GM12878 (cell line): ENCODE data around the gene ZKSCAN1. TPM values are rescaled to one million over a fixed set of nuclear protein-coding genes. Genes with fewer than 3 reads are reported as not detected.
A peak's percentile ranks its signal among the peaks of the same experiment; 100 is the strongest.

Experiments
- ATF2 ChIP-seq: IDR thresholded peaks from 2 replicates; pipeline ENCODE4 v1.6.1; 2012; ENCODE audit warnings: low read length, inconsistent platforms
- BACH1 ChIP-seq: fragments of 450-650 bp; IDR thresholded peaks from 2 replicates; pipeline ENCODE4 v1.6.1; 2017; ENCODE audit warnings: mild to moderate bottlenecking, borderline replicate concordance
- CHD2 ChIP-seq: IDR thresholded peaks from 2 replicates; pipeline ENCODE4 v1.6.1; 2011; ENCODE audit warnings: low read depth, low read length, improper control_type of control experiment, borderline replicate concordance
- CHD4 ChIP-seq: fragments of 200-600 bp; sonication (generic); IDR thresholded peaks from 2 replicates; pipeline ENCODE4 v1.6.1; 2016; ENCODE audit warnings: mild to moderate bottlenecking
- E2F8 ChIP-seq: fragments of 450-650 bp; IDR thresholded peaks from 2 replicates; pipeline ENCODE4 v1.6.1; 2018; ENCODE audit warnings: mild to moderate bottlenecking, low read depth, moderate library complexity; ENCODE audit not compliant: partially characterized antibody
- ETV6 ChIP-seq, 2 experiments: fragments of 450-650 bp in 1 of 2; IDR thresholded peaks in 1 of 2; conservative IDR thresholded peaks in 1 of 2; 2 replicates each; pipeline ENCODE4 v1.6.1; 2014; ENCODE audit warnings: antibody characterized with exemption in 1 of 2, borderline replicate concordance in 1 of 2, low read depth in 1 of 2, mild to moderate bottlenecking in 1 of 2, moderate library complexity in 1 of 2
- EZH2 ChIP-seq: IDR thresholded peaks from 2 replicates; pipeline ENCODE4 v1.6.1; 2012; ENCODE audit warnings: low read depth, mild to moderate bottlenecking, control low read depth, inconsistent platforms, low read length, borderline replicate concordance; ENCODE audit not compliant: control insufficient read depth
- FOXM1 ChIP-seq: IDR thresholded peaks from 2 replicates; pipeline ENCODE4 v1.6.1; 2012; ENCODE audit warnings: low read depth, mild to moderate bottlenecking, inconsistent platforms, low read length, moderate library complexity
- HDGF ChIP-seq: fragments of 450-650 bp; IDR thresholded peaks from 2 replicates; pipeline ENCODE4 v1.6.1; 2016; ENCODE audit warnings: antibody characterized with exemption
- KDM1A ChIP-seq: fragments of 200-600 bp; sonication (generic); IDR thresholded peaks from 2 replicates; pipeline ENCODE4 v1.6.1; 2016; ENCODE audit warnings: borderline replicate concordance
- MEF2B ChIP-seq: fragments of 450-650 bp; IDR thresholded peaks from 2 replicates; pipeline ENCODE4 v1.6.1; 2018; ENCODE audit warnings: mild to moderate bottlenecking, moderate library complexity; ENCODE audit not compliant: partially characterized antibody, poor library complexity, severe bottlenecking
- NFYB ChIP-seq: IDR thresholded peaks from 2 replicates; pipeline ENCODE4 v1.6.1; 2011; ENCODE audit warnings: low read depth, mild to moderate bottlenecking, low read length, improper control_type of control experiment, moderate library complexity; ENCODE audit not compliant: insufficient read depth
- NR2F1 ChIP-seq: fragments of 450-650 bp; conservative IDR thresholded peaks from 2 replicates; pipeline ENCODE4 v1.6.1; 2017; ENCODE audit warnings: mild to moderate bottlenecking
- PML ChIP-seq: IDR thresholded peaks from 2 replicates; pipeline ENCODE4 v1.6.1; 2012; ENCODE audit warnings: low read length, inconsistent platforms
- RAD51 ChIP-seq: fragments of 450-650 bp; IDR thresholded peaks from 2 replicates; pipeline ENCODE4 v1.6.1; 2016; ENCODE audit warnings: moderate library complexity, mild to moderate bottlenecking, inconsistent platforms
- RCOR1 ChIP-seq: conservative IDR thresholded peaks from 2 replicates; pipeline ENCODE4 v1.6.1; 2012; ENCODE audit warnings: low read depth, low read length, improper control_type of control experiment
- SMAD5 ChIP-seq: IDR thresholded peaks from 2 replicates; pipeline ENCODE4 v1.6.1; 2016; ENCODE audit warnings: antibody characterized with exemption, low read depth
- SMC3 ChIP-seq: IDR thresholded peaks from 2 replicates; pipeline ENCODE4 v1.6.1; 2011; ENCODE audit warnings: low read length, improper control_type of control experiment, borderline replicate concordance
- SRF ChIP-seq, 2 experiments: IDR thresholded peaks; 2 replicates each; pipeline ENCODE4 v1.6.1; 2011; ENCODE audit warnings: low read depth in 2 of 2, low read length in 2 of 2, mild to moderate bottlenecking in 1 of 2, moderate library complexity in 1 of 2
- STAT3 ChIP-seq: IDR thresholded peaks from 2 replicates; pipeline ENCODE4 v1.6.1; 2011; ENCODE audit warnings: low read depth, low read length, improper control_type of control experiment
- TBL1XR1 ChIP-seq: IDR thresholded peaks from 2 replicates; pipeline ENCODE4 v1.6.1; 2012; ENCODE audit warnings: low read depth, low read length, improper control_type of control experiment
- ZNF207 ChIP-seq: fragments of 450-650 bp; IDR thresholded peaks from 2 replicates; pipeline ENCODE4 v1.6.1; 2014; ENCODE audit warnings: antibody characterized with exemption, mild to moderate bottlenecking, borderline replicate concordance
- polyA plus RNA-seq, 11 experiments: library from polyadenylated mRNA; depleted of rRNA in 4 of 11; unstranded in 6 of 11; stranded (reverse) in 5 of 11; fragments of >200 nt; fragmentation: Nextera tagmentation in 4 of 11; fragmentation: Illumina TruSeq in 1 of 11; extraction: Ambion mirVana in 4 of 11; extraction: Trizol in 1 of 11; gene quantifications; 1 replicate in 1 of 11; 2 replicates in 10 of 11; pipeline versions ENCODE4 v1.2.1 to v1.2.3, GENCODE V29; 2011 to 2016; ENCODE audit warnings: inconsistent platforms in 2 of 11, missing spikeins in 2 of 11, low read depth in 1 of 11
- total RNA-seq, 4 experiments: library from RNA; depleted of rRNA in 3 of 4; stranded (reverse); fragments of >200 nt in 3 of 4; fragmentation: Illumina TruSeq in 1 of 4; extraction: Trizol in 1 of 4; gene quantifications; 2 replicates each; pipeline versions ENCODE4 v1.2.1 to v1.2.3, GENCODE V29; 2013 to 2021
- TF ChIP-seq, protein P1 (sequence below): fragments of 450-650 bp; IDR thresholded peaks from 2 replicates; pipeline ENCODE4 v1.6.1; 2016; ENCODE audit warnings: mild to moderate bottlenecking, moderate library complexity, borderline replicate concordance

The ZKSCAN1 gene
- total and polyA plus RNA-seq, 10 of the 15 experiments (the other 5 are each of a cell fraction or from before 2014, with no cell fraction given), result 3.2 to 34.4 (median 18.1) TPM

DNA sequence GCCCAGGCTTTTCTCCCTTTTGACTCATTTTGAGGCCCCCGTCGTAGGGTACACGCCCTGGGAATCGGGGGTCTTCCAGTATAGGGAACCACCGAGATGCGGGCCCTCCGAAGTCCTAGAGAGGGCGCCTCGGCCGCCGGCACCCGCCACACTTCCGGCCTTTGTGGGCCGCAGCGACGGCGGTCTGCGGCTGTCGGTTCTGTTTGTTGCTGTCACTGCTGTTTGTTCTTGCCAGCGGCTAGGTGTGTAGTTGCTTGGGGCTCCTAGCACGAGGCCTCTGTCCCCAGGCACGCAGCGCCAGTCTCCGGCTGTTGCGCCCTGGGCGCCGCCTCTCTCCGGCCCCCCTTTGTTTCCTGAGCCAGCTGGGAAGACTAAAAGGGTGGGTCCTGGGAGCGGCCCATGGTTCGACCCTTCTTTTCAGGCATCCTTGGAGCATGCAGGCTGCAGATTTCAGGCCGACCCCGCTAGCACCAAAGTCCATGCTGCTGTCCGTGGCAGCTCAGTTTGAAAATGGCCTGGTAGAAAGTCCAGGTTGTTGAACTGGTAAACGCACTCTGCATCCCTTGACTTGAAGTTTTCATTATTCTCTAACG is 17.8 kb upstream of the ZKSCAN1 start (continued):
- TF ChIP-seq BACH1, result no peak
- TF ChIP-seq ETV6 (conservative IDR thresholded peaks at IDR 0.05 in 1 of 2, IDR thresholded peaks at IDR 0.05 in 1 of 2; ENCODE audit: borderline replicate concordance in 1 of 2, low read depth in 1 of 2), result no peak; a peak in 1 of 4 replicates
- no peak for TF ChIP-seq KDM1A
- TF ChIP-seq NR2F1, result 0 out of 2 replicates have a peak, but pooled peaks have one; percentile 19
- TF ChIP-seq EZH2, result no peak
- TF ChIP-seq FOXM1, result no peak
- no peak for TF ChIP-seq CHD4
- TF ChIP-seq HDGF, result no peak
- no peak for TF ChIP-seq STAT3
- TF ChIP-seq SRF (IDR thresholded peaks at IDR 0.05; ENCODE audit: low read depth in 2 of 2, low read length in 2 of 2), result no peak
- no peak for TF ChIP-seq ZNF207
- TF ChIP-seq TBL1XR1, result no peak
- no peak for TF ChIP-seq ATF2
- TF ChIP-seq RCOR1, result no peak
- TF ChIP-seq CHD2, result no peak
- no peak for TF ChIP-seq MEF2B
- TF ChIP-seq, protein P1, sequence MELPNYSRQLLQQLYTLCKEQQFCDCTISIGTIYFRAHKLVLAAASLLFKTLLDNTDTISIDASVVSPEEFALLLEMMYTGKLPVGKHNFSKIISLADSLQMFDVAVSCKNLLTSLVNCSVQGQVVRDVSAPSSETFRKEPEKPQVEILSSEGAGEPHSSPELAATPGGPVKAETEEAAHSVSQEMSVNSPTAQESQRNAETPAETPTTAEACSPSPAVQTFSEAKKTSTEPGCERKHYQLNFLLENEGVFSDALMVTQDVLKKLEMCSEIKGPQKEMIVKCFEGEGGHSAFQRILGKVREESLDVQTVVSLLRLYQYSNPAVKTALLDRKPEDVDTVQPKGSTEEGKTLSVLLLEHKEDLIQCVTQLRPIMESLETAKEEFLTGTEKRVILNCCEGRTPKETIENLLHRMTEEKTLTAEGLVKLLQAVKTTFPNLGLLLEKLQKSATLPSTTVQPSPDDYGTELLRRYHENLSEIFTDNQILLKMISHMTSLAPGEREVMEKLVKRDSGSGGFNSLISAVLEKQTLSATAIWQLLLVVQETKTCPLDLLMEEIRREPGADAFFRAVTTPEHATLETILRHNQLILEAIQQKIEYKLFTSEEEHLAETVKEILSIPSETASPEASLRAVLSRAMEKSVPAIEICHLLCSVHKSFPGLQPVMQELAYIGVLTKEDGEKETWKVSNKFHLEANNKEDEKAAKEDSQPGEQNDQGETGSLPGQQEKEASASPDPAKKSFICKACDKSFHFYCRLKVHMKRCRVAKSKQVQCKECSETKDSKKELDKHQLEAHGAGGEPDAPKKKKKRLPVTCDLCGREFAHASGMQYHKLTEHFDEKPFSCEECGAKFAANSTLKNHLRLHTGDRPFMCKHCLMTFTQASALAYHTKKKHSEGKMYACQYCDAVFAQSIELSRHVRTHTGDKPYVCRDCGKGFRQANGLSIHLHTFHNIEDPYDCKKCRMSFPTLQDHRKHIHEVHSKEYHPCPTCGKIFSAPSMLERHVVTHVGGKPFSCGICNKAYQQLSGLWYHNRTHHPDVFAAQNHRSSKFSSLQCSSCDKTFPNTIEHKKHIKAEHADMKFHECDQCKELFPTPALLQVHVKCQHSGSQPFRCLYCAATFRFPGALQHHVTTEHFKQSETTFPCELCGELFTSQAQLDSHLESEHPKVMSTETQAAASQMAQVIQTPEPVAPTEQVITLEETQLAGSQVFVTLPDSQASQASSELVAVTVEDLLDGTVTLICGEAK, result peak; percentile 78
- TF ChIP-seq NFYB, result no peak
- no peak for TF ChIP-seq E2F8
- TF ChIP-seq PML, result no peak
- no peak for TF ChIP-seq SMAD5
- no peak for TF ChIP-seq SMC3
- TF ChIP-seq RAD51, result no peak
